Calu3 (cell line): ENCODE results near the gene FRMD3. TPM values are rescaled to one million over a fixed set of nuclear protein-coding genes. Genes with fewer than 3 reads are reported as not detected.

Experiments used
- BruUV-seq: library from RNA; stranded (reverse); fragments of 400-500 nt; replicated peaks from 2 replicates; lab custom pipeline; 2021; lab: Mats Ljungman, UMichigan
- CTCF ChIA-PET: fragments of 300-600 bp; sonication (Branson Sonifier 250); formaldehyde crosslinking; loops from one replicate; lab custom pipeline; 2022; ENCODE audit warnings: antibody characterized with exemption; lab: Charles Lee
- DNase-seq: peaks from one replicate; pipeline ENCODE4 v3.0.0; 2022
- H3K27ac Mint-ChIP-seq: one replicate; pipeline ENCODE4 v1.8.0; 2022; ENCODE audit warnings: mixed read lengths; ENCODE audit not compliant: unreplicated experiment
- H3K27me3 Mint-ChIP-seq: one replicate; pipeline ENCODE4 v1.8.0; 2022; ENCODE audit warnings: mixed read lengths; ENCODE audit not compliant: unreplicated experiment
- H3K36me3 Mint-ChIP-seq: one replicate; pipeline ENCODE4 v1.8.0; 2022; ENCODE audit warnings: mild to moderate bottlenecking, moderate library complexity, mixed read lengths; ENCODE audit not compliant: insufficient read depth, unreplicated experiment
- H3K4me1 Mint-ChIP-seq: one replicate; pipeline ENCODE4 v1.8.0; 2022; ENCODE audit warnings: mild to moderate bottlenecking, low read depth, mixed read lengths; ENCODE audit not compliant: unreplicated experiment
- H3K4me3 Mint-ChIP-seq: one replicate; pipeline ENCODE4 v1.8.0; 2022; ENCODE audit warnings: mild to moderate bottlenecking, low read depth, moderate library complexity, mixed read lengths; ENCODE audit not compliant: unreplicated experiment
- H3K9me3 Mint-ChIP-seq: one replicate; pipeline ENCODE4 v1.8.0; 2022; ENCODE audit warnings: low read depth, mixed read lengths; ENCODE audit not compliant: unreplicated experiment
- intact Hi-C: fragments of 100-400 bp; cut with micrococcal nuclease; formaldehyde crosslinking; loops from one replicate; pipeline ENCODE4 v1.10.0; 2022; ENCODE audit not compliant: unreplicated experiment
- total RNA-seq: library from RNA; stranded (reverse); gene quantifications from 2 replicates; pipeline ENCODE4 v1.2.3, GENCODE V29; 2022
- TF ChIP-seq, protein P1 (sequence below): fragments of 200-600 bp; IDR thresholded peaks from one replicate; pipeline ENCODE4 v1.8.0; 2022; ENCODE audit warnings: antibody characterized with exemption; ENCODE audit not compliant: unreplicated experiment

FRMD3 gene
- total RNA-seq, 1 experiment from 2014 or later = 0.38 TPM

DNA sequence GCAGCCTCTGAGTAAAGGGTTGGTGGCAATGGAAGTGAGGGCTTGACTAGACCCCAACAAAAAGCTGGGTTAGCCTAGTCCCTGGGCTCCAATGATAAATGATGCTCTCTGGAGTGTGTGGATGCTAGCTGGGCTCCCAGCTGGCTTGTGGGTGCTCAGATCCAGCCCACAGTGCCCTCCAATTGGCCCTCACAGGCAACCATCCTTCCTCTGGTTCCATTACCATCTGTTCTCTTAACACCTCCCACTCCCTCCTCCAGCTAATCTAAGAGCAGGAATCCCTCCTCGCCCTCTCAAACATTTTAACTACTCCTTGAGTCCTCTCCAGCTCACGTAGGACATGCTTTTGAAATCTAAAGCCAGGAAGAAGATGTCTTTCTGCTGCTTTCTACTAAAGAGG lies 25.2 kb upstream of the FRMD3 start:
- TF ChIP-seq, protein P1, sequence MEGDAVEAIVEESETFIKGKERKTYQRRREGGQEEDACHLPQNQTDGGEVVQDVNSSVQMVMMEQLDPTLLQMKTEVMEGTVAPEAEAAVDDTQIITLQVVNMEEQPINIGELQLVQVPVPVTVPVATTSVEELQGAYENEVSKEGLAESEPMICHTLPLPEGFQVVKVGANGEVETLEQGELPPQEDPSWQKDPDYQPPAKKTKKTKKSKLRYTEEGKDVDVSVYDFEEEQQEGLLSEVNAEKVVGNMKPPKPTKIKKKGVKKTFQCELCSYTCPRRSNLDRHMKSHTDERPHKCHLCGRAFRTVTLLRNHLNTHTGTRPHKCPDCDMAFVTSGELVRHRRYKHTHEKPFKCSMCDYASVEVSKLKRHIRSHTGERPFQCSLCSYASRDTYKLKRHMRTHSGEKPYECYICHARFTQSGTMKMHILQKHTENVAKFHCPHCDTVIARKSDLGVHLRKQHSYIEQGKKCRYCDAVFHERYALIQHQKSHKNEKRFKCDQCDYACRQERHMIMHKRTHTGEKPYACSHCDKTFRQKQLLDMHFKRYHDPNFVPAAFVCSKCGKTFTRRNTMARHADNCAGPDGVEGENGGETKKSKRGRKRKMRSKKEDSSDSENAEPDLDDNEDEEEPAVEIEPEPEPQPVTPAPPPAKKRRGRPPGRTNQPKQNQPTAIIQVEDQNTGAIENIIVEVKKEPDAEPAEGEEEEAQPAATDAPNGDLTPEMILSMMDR = no peak
- Mint-ChIP-seq H3K27me3 (no peaks in the 10 kb centered on the region), H3K27ac (no peak overlapping the region), H3K4me3 (no peak overlapping the region), H3K4me1 (no peaks in the 10 kb centered on the region), H3K36me3 (no peaks in the 10 kb centered on the region), H3K9me3 (no peaks in the 10 kb centered on the region)
- CTCF ChIA-PET = interaction anchor here (0.6 kb wide), 1 partner anchor 88 kb away, joined by 3 read pairs; no protein-coding TSS in a partner anchor
- no TSS peak for BruUV-seq
- intact Hi-C loops = no loop called here
- no peak for DNase-seq

DNA sequence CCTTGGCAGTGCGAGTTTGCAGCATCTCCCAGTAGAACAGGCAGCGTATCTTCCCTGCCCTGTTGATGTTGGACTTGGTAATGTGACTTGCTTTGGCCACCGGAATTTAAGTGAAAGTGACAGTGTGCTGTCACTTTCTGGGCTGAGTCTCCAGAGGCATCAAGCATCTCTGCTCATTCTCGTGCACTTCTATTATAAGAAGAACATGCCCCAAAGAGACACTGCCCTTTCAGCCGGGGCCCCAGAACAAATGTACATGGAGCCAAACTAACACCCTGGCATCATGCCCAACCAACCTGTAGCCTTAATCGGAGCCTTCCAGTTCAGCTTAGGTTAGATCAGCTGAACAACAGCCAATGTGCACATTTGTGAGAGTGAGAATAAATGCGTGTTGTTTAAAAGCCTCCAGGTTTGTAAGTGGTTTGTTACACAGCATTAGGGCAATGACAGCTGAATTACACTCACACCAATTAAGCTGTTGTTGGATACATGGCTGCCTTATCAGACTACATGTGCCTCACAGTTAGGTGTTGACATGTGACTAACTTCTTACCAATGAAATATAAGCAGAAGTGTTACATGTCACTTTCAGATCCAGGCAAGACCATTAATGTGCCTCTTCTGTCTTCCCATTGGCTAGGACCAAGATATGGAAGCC lies 22.1 kb upstream of the FRMD3 start:
- CTCF ChIA-PET = no interaction called here
- no peaks in the 10 kb centered on the region for H3K4me1 Mint-ChIP-seq
- H3K27ac Mint-ChIP-seq = no peak overlapping the region
- no peaks in the 10 kb centered on the region for H3K27me3 Mint-ChIP-seq
- no peaks in the 10 kb centered on the region for H3K36me3 Mint-ChIP-seq
- DNase-seq = no peak
- no TSS peak for BruUV-seq
- TF ChIP-seq, protein P1 = no peak
- H3K4me3 Mint-ChIP-seq = no peak overlapping the region
- intact Hi-C loops = no loop called here
- H3K9me3 Mint-ChIP-seq = no peaks in the 10 kb centered on the region

DNA sequence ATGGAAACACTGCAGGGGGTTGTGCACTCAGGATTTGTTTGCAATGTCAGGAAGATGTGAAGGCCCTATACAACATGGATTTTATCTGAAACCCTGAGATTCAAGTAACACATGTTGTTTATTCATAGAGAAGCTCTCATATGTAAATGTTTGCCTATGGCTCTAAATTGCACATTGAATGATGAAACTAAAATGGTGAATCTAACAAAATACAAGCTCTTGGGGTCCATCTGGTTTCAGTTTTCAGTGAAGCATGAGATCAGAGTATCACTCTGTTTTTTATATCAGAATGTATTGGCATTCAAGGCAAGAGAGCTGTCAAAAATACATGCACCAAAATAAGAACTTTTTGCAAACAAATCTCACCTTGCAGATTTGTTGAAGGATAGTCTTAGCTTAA lies 19.6 kb upstream of the FRMD3 start:
- DNase-seq = no peak
- Mint-ChIP-seq H3K4me1 (no peaks in the 10 kb centered on the region), H3K27me3 (peaks cover 13% of the 10 kb centered on the region), H3K9me3 (no peaks in the 10 kb centered on the region), H3K4me3 (no peak overlapping the region), H3K27ac (no peak overlapping the region), H3K36me3 (no peaks in the 10 kb centered on the region)
- intact Hi-C loops = no loop called here
- CTCF ChIA-PET = no interaction called here
- no TSS peak for BruUV-seq
- TF ChIP-seq, protein P1 = no peak

DNA sequence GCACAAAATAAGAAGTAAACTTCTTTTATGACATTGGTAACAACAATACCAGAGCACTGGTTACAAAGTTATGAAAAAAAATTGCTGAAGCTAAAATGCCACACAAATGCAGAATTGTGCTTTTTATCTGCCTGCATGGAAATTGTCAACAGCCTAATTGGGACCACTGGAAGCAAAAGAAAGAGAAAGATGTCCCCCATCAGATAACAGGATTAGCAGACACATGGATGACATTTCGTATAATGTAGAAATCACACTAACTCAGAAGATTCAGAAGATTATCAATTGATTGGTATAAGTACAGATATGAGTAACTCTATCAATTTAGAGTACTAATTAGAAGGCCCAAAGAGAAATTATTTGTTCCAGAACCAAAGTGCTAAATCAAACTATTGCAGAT lies 19.1 kb upstream of the FRMD3 start:
- no peaks in the 10 kb centered on the region for H3K4me1 Mint-ChIP-seq
- peaks cover 13% of the 10 kb centered on the region for H3K27me3 Mint-ChIP-seq
- CTCF ChIA-PET = no interaction called here
- H3K36me3 Mint-ChIP-seq = no peaks in the 10 kb centered on the region
- H3K4me3 Mint-ChIP-seq = no peak overlapping the region
- no TSS peak for BruUV-seq
- TF ChIP-seq, protein P1 = no peak
- H3K9me3 Mint-ChIP-seq = no peaks in the 10 kb centered on the region
- no peak overlapping the region for H3K27ac Mint-ChIP-seq
- DNase-seq = no peak
- intact Hi-C loops = no loop called here
